Coronary artery (tissue), 2 donors: ENCODE measurements around the gene WIPF2.

ENCODE experiments used
- DNase-seq: peaks from one replicate; pipeline ENCODE4 v3.0.0-alpha.2; 2017; ENCODE audit warnings: low spot score
- H3K27ac ChIP-seq, 2 donors: fragments of 200-600 bp; sonication (generic); one replicate each; pipeline ENCODE4 v1.5.1; 2016 to 2019
- H3K4me3 ChIP-seq: fragments of 200-600 bp; sonication (generic); 2 replicates; pipeline ENCODE4 v1.5.1; 2016; ENCODE audit warnings: mild to moderate bottlenecking, moderate library complexity
- CTCF ChIP-seq: fragments of 200-600 bp; sonication (generic); IDR thresholded peaks from one replicate; pipeline ENCODE4 v1.5.1; 2019; ENCODE audit warnings: antibody characterized with exemption

Gene WIPF2

DNA sequence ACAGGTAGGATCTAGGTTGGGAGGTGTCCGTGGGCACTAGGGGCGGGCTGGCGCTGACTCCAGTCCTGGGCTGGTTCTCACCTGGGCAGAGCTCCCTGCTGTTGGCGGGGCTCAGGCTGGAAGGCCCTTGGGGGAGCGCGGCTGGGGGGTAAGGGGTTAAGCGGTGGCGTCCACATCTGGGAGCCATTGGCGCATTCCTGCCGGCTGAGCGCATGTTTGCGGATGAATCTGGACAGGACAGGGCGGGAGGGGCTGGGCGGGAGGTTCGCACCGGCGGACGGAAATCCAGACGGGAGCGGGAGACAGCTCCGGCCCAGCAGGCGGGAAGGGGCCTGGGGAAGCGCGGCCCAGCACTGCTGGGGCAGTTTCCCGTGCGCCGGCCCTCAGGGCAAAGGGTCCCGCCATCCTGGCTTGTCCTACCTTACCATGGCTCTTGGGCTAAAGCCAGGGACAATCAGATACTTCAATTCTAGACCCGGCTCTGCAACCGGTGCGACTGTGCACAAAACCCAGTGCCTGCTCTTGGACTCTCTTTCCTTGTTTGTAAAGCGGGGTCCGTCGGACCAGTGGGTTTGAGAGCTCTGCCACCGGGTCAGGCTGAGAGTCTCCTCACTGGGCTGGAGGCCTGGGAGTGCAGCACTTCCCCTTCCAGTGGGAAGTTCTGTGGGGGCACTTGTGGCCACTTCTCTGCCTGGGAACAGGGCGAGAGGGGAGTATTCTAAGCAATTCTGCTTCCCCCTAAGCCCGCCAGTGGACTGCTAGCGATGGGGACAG, 97.7 kb downstream of the WIPF2 start:
- Histone ChIP-seq H3K27ac (peak overlapping the region; percentile 90 to 92), H3K4me3 (peak overlapping the region; percentile 83)
- TF ChIP-seq CTCF, result no peak
- peak; percentile 87 for DNase-seq

GRCh38 chr17:40317345-40317873, 98.3 kb downstream of the WIPF2 start:
- Histone ChIP-seq H3K27ac (peak overlapping the region; percentile 90 to 92), H3K4me3 (peak overlapping the region; percentile 83)
- TF ChIP-seq CTCF, result peak; percentile 38
- DNase-seq, result peak; percentile 77

- no peak for TF ChIP-seq CTCF
- Histone ChIP-seq H3K4me3 (peak overlapping the region; percentile 83), H3K27ac (peak overlapping the region; percentile 90 to 92)
- DNase-seq, result peak; percentile 98
Observed at GRCh38 chr17:40317880-40318829, 99.1 kb downstream of the WIPF2 start.

DNA sequence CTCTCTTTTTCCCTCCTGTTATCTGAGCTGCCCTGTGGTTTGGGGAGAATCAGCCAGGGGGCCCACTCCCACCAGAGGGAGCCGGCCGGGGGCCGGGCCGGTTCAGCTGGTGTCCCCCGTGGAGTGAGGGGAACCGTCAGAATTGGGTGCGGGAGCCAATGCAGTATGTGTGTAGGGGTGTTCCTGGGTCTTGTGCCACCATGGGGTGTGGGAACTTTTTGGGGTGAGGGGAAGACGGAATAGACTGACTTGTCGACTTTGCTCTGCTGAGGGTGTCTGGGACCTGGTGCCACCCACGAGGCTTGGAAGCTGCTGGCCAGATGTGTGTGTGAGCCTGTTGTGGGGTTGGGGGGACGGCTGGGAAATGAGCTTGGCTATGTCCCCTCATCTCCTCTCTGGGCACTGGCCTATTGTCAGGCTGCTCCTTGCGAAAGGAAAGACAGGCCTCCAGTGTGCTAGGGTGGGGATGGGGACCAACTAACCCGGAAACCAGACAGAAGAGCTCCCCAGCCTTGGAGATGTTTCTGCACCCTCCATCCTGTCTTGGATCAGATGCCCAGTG, 99.8 kb downstream of the WIPF2 start:
- Histone ChIP-seq H3K4me3 (peak overlapping the region; percentile 83), H3K27ac (peak overlapping the region; percentile 90 to 92)
- DNase-seq, result peak; percentile 81
- no peak for TF ChIP-seq CTCF

GRCh38 chr17:40319651-40320540, 100.8 kb downstream of the WIPF2 start:
- TF ChIP-seq CTCF, result no peak
- Histone ChIP-seq H3K4me3 (peak overlapping the region; percentile 83), H3K27ac (peak overlapping the region; percentile 75 to 92)
- DNase-seq, result peak; percentile 74
